GM21619 (cell line): ENCODE results near the gene TRIOBP.

Experiments used
- ATAC-seq: cut with Tn5 transposase; IDR thresholded peaks from one replicate; pipeline ENCODE4 v1.9.1; 2021; ENCODE audit not compliant: unreplicated experiment

Gene TRIOBP

GRCh38 chr22:37749831-37750595, 53.2 kb downstream of the TRIOBP start:
- ATAC-seq = no peak

GRCh38 chr22:37750596-37751162, 53.8 kb downstream of the TRIOBP start:
- no peak for ATAC-seq

GRCh38 chr22:37751449-37752188, 54.8 kb downstream of the TRIOBP start:
- no peak for ATAC-seq

- no peak for ATAC-seq
These were observed 55.6 kb downstream of the TRIOBP start for GRCh38 chr22:37752189-37753087.

GRCh38 chr22:37753746-37754145, 56.9 kb downstream of the TRIOBP start:
- no peak for ATAC-seq

- no peak for ATAC-seq
These were observed 60.8 kb downstream of the TRIOBP start for GRCh38 chr22:37757663-37758062.

GRCh38 chr22:37758694-37759093, 61.8 kb downstream of the TRIOBP start:
- ATAC-seq = no peak

GRCh38 chr22:37759281-37759680, 62.4 kb downstream of the TRIOBP start:
- no peak for ATAC-seq

GRCh38 chr22:37760152-37760551, 63.3 kb downstream of the TRIOBP start:
- ATAC-seq = no peak

- ATAC-seq = no peak
These were observed 65.6 kb downstream of the TRIOBP start for GRCh38 chr22:37762389-37762836.

- no peak for ATAC-seq
These were observed 66.2 kb downstream of the TRIOBP start for GRCh38 chr22:37763012-37763411.

GRCh38 chr22:37763652-37764051, 66.8 kb downstream of the TRIOBP start:
- no peak for ATAC-seq

- no peak for ATAC-seq
These were observed 67.8 kb downstream of the TRIOBP start for GRCh38 chr22:37764622-37765021.

- ATAC-seq = no peak
These were observed 68.7 kb downstream of the TRIOBP start for GRCh38 chr22:37765498-37765897.

GRCh38 chr22:37765953-37766576, 69.2 kb downstream of the TRIOBP start:
- no peak for ATAC-seq

GRCh38 chr22:37768273-37768672, 71.4 kb downstream of the TRIOBP start:
- ATAC-seq = no peak

- no peak for ATAC-seq
These were observed 72.2 kb downstream of the TRIOBP start for GRCh38 chr22:37769056-37769455.

GRCh38 chr22:37771081-37771480, 74.2 kb downstream of the TRIOBP start:
- no peak for ATAC-seq

GRCh38 chr22:37771702-37772427, 75.0 kb downstream of the TRIOBP start:
- no peak for ATAC-seq

- ATAC-seq = no peak
These were observed 77.9 kb downstream of the TRIOBP start for GRCh38 chr22:37774728-37775127.
